ENCODE data around the gene TRIM41.

The TRIM41 gene

DNA sequence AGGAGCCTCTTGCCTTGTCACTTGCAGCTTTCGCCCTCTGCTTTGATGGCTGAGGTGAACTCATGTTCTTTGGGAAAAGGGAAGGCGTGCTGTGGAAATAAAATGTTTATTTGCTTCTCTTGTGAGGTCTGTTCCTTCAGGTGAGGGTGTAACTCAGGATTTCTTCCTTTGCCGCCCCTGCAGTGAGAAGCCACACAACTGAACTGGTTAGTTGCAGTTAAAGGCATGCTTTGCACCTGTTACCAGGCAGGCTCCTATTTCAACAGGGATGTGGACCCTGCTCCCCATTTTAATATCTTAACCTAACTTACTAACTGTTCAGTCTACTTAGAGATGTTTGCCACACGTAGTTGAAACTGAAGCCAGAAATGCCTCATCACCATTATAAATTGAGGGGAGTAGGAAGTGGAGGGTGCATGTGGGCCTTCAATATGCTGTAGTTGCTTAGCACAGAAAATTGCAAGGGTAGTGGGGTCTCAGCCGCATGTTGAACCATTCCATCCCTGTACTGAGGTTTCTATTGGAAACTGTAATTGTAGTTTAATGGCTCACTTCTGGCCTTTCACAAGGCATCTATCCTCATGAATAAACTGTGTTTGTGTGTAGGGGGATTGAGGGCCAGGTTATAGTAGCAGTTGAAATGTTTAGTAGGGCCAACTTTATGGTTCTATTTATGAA lies 12.7 kb downstream of the TRIM41 start:
- Histone ChIP-seq H3K4me2 (no peak overlapping the region), H4K20me1 (peaks cover 56 to 100% (median 93%) of the 10 kb centered on the region in 11 experiments), H3K4me1 (peaks cover 22 to 47% (median 40%) of the 10 kb centered on the region in 10 experiments), H3K9me3 (replicated peaks in 1 of 11) (no peaks in the 10 kb centered on the region), H3K4me3 (no peak overlapping the region), H3K9ac (0 out of 22 replicates have a peak overlapping the region, but pooled peaks of 1 of the 11 experiments have one; percentile 9), H3K36me3 (peaks cover 83 to 99% (median 94%) of the 10 kb centered on the region in 11 experiments), H3K27me3 (no peaks in the 10 kb centered on the region), H3K27ac (peak overlapping the region in 2 of 11 experiments; percentile 15 to 44; a peak in 3 of 22 replicates)
- no peak for TF ChIP-seq Cebpa-rat (IDR thresholded peaks at IDR 0.05)

DNA sequence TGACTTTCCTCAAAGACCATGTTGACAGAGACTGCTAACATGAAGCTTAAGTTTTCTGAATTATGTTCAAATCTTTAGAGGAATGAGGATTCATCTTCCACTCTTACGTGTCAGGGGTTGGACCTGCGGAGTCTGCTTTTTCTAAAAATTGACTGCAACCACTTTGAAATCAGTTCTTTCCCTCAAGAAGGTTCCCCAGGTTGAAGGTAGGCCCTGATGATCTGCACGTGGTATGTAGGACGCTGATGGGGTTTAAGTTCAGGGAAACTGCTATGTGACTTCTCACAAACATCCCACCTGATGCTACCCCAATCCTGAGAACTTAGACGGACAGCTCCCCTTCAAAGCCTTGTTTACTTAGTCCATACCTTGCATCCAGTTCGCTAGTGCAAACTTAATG lies 13.4 kb downstream of the TRIM41 start:
- H4K20me1 ChIP-seq = peaks cover 63 to 100% (median 94%) of the 10 kb centered on the region in 11 experiments

GRCh38 chr5:181236954-181237641 lies 14.0 kb downstream of the TRIM41 start:
- no peaks in the 10 kb centered on the region for H3K27me3 ChIP-seq
- no peak overlapping the region; a peak in 1 of 22 replicates for H3K27ac ChIP-seq
- no peaks in the 10 kb centered on the region for H3K9me3 ChIP-seq (replicated peaks in 1 of 11)
- peak overlapping the region in 3 of 11 experiments; percentile 13 to 38 (median 14); a peak in 4 of 22 replicates for H3K9ac ChIP-seq
- peaks cover 69 to 100% (median 97%) of the 10 kb centered on the region in 11 experiments for H4K20me1 ChIP-seq
- peaks cover 35 to 53% (median 46%) of the 10 kb centered on the region in 10 experiments for H3K4me1 ChIP-seq
- no peak for TF ChIP-seq Cebpa-rat (IDR thresholded peaks at IDR 0.05)
- H3K4me2 ChIP-seq = peak overlapping the region in 4 of 11 experiments; percentile 4 to 99 (median 18); a peak in 1 of 22 replicates
- peaks cover 91 to 99% (median 95%) of the 10 kb centered on the region in 11 experiments for H3K36me3 ChIP-seq
- H3K4me3 ChIP-seq = no peak overlapping the region

More for the DNA sequence above, 13.4 kb downstream of the TRIM41 start:
- no peaks in the 10 kb centered on the region for H3K27me3 ChIP-seq
- H3K9ac ChIP-seq = peak overlapping the region in 1 of 11 experiments; percentile 9; a peak in 1 of 22 replicates
- no peak for TF ChIP-seq Cebpa-rat (IDR thresholded peaks at IDR 0.05)
- H3K4me1 ChIP-seq = peaks cover 29 to 47% (median 42%) of the 10 kb centered on the region in 10 experiments
- no peak overlapping the region for H3K4me3 ChIP-seq
- no peak overlapping the region for H3K4me2 ChIP-seq
- peaks cover 85 to 99% (median 94%) of the 10 kb centered on the region in 11 experiments for H3K36me3 ChIP-seq
- no peak overlapping the region for H3K27ac ChIP-seq
- H3K9me3 ChIP-seq (replicated peaks in 1 of 11) = no peaks in the 10 kb centered on the region

DNA sequence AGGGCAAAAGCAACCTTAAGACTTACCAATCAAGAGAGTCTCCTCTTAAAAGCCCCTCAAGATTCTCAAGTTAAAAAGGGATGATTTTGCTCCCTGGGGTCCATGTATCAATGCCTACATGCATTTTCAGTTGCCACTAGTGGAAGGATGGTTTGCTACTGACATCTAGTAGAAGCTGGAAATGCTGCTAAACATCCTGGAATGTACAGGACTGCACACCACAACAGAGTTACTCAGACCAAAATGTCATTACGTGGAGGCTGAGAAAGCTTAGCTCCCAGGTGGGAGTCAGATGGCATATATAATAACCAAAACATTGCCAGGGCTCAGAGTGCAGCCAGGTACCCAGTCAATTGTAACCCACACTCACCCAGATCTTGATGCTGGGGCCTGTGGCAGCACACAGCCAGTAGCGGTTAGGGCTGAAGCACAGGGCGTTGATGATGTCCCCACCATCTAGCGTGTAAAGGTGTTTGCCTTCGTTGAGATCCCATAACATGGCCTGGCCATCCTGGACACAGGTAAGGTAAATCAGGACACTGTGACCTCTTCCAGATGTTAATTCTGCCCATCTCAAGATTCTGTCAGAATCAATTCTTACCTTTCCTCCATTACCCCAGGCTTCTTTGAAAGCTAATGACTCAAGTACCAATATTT lies 14.8 kb downstream of the TRIM41 start:
- Histone ChIP-seq H3K4me2 (peak overlapping the region in 5 of 11 experiments; percentile 3 to 99 (median 31); a peak in 5 of 22 replicates), H3K9me3 (replicated peaks in 1 of 11) (no peaks in the 10 kb centered on the region), H3K27ac (no peak overlapping the region; a peak in 1 of 22 replicates), H3K36me3 (peaks cover 91 to 99% (median 95%) of the 10 kb centered on the region in 11 experiments), H3K9ac (peak overlapping the region in 6 of 11 experiments; percentile 13 to 38 (median 28); a peak in 6 of 22 replicates), H4K20me1 (peaks cover 77 to 100% (median 98%) of the 10 kb centered on the region in 11 experiments), H3K4me1 (peaks cover 39 to 55% (median 47%) of the 10 kb centered on the region in 10 experiments), H3K27me3 (no peaks in the 10 kb centered on the region), H3K4me3 (no peak overlapping the region)
- TF ChIP-seq Cebpa-rat (IDR thresholded peaks at IDR 0.05) = no peak

GRCh38 chr5:181239062-181239663 lies 16.1 kb downstream of the TRIM41 start:
- H4K20me1 ChIP-seq = peaks cover 81 to 92% (median 91%) of the 10 kb centered on the region in 11 experiments
- no peak overlapping the region; a peak in 2 of 20 replicates for H3K4me3 ChIP-seq
- H3K9me3 ChIP-seq (replicated peaks in 1 of 11) = no peaks in the 10 kb centered on the region
- no peak for TF ChIP-seq Cebpa-rat (IDR thresholded peaks at IDR 0.05)
- peak overlapping the region in 2 of 11 experiments; percentile 14 to 23; a peak in 2 of 22 replicates for H3K27ac ChIP-seq
- H3K27me3 ChIP-seq = no peaks in the 10 kb centered on the region
- peaks cover 34 to 55% (median 44%) of the 10 kb centered on the region in 10 experiments for H3K4me1 ChIP-seq
- H3K36me3 ChIP-seq = peaks cover 86 to 90% (median 89%) of the 10 kb centered on the region in 11 experiments
- peak overlapping the region in 10 of 11 experiments; percentile 0 to 99 (median 26); a peak in 12 of 22 replicates for H3K9ac ChIP-seq
- H3K4me2 ChIP-seq = peak overlapping the region in 10 of 11 experiments; percentile 94 to 100 (median 98); a peak in 16 of 22 replicates

GRCh38 chr5:181241393-181241975 lies 18.4 kb downstream of the TRIM41 start:
- peak overlapping the region; percentile 94 to 100 (median 98) for H3K4me2 ChIP-seq
- peak overlapping the region; percentile 90 to 99 (median 97) for H3K9ac ChIP-seq
- H3K4me1 ChIP-seq = peaks cover 51 to 70% (median 61%) of the 10 kb centered on the region in 10 experiments
- peaks cover 64 to 69% (median 68%) of the 10 kb centered on the region in 11 experiments for H3K36me3 ChIP-seq
- peak in 6 of 11 experiments; percentile 32 to 67 (median 54); a peak in 9 of 22 replicates for TF ChIP-seq Cebpa-rat (IDR thresholded peaks at IDR 0.05)
- H4K20me1 ChIP-seq = peaks cover 66 to 70% (median 69%) of the 10 kb centered on the region in 11 experiments
- H3K27me3 ChIP-seq = no peaks in the 10 kb centered on the region
- peak overlapping the region; percentile 17 to 99 (median 96); a peak in 21 of 22 replicates for H3K27ac ChIP-seq
- no peaks in the 10 kb centered on the region for H3K9me3 ChIP-seq (replicated peaks in 1 of 11)
- peak overlapping the region; percentile 72 to 98 (median 90) for H3K4me3 ChIP-seq

DNA sequence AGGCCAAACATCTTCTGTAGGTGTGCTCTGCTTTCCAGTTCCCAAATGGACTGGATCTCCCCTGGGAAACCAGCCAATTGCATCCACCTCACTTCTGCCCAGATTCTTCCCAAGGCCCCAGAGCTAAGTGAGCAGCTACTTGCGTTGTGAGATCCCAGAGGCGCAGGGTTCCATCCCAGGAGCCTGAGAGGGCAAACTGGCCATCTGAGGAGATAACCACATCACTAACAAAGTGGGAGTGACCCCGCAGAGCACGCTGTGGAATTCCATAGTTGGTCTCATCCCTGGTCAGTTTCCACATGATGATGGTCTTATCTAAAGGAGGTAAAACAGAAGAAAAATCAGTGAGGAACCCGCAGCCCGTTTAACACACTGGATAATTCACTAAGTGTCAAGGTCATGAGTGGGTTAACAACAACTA lies 19.0 kb downstream of the TRIM41 start:
- no peak for TF ChIP-seq Cebpa-rat (IDR thresholded peaks at IDR 0.05)
- peak overlapping the region; percentile 17 to 99 (median 96); a peak in 21 of 22 replicates for H3K27ac ChIP-seq
- no peaks in the 10 kb centered on the region for H3K27me3 ChIP-seq
- peaks cover 52 to 70% (median 62%) of the 10 kb centered on the region in 10 experiments for H3K4me1 ChIP-seq
- peak overlapping the region; percentile 94 to 100 (median 98) for H3K4me2 ChIP-seq
- H3K9ac ChIP-seq = peak overlapping the region; percentile 90 to 99 (median 97)
- H3K9me3 ChIP-seq (replicated peaks in 1 of 11) = no peaks in the 10 kb centered on the region
- H3K36me3 ChIP-seq = peaks cover 58 to 63% (median 62%) of the 10 kb centered on the region in 11 experiments
- H3K4me3 ChIP-seq = peak overlapping the region; percentile 72 to 98 (median 90)
- H4K20me1 ChIP-seq = peaks cover 60 to 68% (median 63%) of the 10 kb centered on the region in 11 experiments

All from BLaER1 treated with 17β-estradiol and CSF1 and Interleukin-3, amounts not matched to agents 10 nM and 100 nM (cell line).